AG09319 (cell line): ENCODE measurements around the gene MCL1.
"Not testable (repeated sequence)": the region's sequence is repeated elsewhere in the genome, so short reads cannot be mapped to it uniquely, and the experiment has no call there.

Source experiments
- DNase-seq: peaks from one replicate; pipeline ENCODE4 v3.0.0-alpha.2; 2010; ENCODE audit warnings: low read depth; ENCODE audit errors: extremely low read depth
- TF ChIP-seq, protein P1 (sequence below): IDR thresholded peaks from 2 replicates; pipeline ENCODE4 v1.5.1; 2011; ENCODE audit warnings: low read depth, mild to moderate bottlenecking, inconsistent platforms, low read length, moderate library complexity

Gene MCL1

DNA sequence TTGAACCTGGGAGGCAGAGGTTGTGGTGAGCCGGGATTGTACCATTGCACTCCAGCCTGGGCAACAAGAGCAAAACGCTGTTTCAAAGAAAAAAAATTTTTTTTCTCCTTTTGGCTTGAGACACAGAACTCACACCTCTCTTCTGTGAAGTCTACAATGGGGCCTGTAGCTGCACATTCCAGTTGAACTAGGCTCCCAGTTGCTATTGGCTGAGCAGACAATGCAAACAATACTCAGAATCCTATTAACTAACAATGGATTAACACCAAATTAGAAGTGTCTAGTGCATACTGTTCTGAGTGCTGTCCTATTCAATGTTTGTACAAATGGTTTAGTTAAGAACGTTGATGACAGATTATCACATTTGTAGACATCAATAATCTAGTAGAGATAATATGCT is 17.6 kb upstream of the MCL1 start:
- TF ChIP-seq, protein P1, sequence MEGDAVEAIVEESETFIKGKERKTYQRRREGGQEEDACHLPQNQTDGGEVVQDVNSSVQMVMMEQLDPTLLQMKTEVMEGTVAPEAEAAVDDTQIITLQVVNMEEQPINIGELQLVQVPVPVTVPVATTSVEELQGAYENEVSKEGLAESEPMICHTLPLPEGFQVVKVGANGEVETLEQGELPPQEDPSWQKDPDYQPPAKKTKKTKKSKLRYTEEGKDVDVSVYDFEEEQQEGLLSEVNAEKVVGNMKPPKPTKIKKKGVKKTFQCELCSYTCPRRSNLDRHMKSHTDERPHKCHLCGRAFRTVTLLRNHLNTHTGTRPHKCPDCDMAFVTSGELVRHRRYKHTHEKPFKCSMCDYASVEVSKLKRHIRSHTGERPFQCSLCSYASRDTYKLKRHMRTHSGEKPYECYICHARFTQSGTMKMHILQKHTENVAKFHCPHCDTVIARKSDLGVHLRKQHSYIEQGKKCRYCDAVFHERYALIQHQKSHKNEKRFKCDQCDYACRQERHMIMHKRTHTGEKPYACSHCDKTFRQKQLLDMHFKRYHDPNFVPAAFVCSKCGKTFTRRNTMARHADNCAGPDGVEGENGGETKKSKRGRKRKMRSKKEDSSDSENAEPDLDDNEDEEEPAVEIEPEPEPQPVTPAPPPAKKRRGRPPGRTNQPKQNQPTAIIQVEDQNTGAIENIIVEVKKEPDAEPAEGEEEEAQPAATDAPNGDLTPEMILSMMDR: no peak

DNA sequence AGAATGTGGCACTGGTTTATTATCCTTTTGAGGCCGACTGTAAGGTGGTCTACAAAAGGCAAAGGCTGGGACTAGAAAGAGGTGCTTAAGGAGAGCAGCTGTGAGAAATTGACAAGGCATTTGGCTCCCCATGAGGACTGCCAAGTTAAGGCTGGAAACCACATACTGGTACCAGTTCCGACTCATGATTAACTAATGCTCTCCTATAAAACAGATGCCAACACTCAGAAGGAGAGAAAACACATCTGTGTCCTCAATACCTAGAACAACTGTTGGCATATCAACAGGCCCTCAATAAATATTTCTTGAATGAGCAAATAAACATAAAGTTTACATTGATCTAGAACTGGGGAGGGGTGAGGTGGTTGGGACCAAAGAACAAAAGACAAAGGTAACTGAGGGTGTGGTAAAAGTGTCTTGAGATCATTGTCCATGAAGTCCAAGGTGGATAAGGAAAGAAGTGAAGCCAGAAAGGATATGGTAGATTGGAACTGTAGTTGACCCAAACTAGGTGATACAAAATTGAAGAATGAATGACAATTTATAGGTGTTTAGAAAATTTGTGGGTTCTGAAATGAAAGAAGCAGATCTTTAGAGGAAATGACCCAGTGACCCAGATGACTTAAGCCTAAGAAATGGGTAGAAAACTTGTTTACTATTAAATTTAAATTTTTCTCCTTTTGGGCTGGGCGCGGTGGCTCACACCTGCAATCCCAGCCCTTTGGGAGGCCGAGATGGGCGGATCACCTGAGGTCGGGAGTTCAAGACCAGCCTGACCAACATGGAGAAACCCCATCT is 16.9 kb upstream of the MCL1 start:
- DNase-seq: no peak
- TF ChIP-seq, protein P1: no peak

More for the DNA sequence above, 17.6 kb upstream of the MCL1 start:
- DNase-seq: no peak

DNA sequence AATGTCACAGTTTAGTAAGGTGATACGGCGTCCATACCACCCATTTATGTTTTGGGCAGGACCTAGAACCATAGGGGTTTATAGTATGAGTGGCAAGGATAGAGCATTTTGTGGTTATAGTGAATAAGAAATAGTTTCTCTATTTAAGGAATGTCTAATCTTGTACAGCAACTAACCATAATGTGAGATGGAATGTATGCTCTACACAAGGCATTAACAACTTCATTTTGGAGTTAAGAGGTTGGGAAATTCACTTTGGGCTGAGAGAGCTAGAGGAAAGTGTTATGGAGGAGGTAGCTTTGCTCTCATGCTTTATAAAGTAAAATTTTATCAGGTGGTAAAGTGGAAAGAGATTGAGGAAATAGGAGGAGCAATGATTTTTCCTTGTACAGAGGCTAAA is 3.0 kb upstream of the MCL1 start:
- DNase-seq: no peak
- TF ChIP-seq, protein P1: no peak

DNA sequence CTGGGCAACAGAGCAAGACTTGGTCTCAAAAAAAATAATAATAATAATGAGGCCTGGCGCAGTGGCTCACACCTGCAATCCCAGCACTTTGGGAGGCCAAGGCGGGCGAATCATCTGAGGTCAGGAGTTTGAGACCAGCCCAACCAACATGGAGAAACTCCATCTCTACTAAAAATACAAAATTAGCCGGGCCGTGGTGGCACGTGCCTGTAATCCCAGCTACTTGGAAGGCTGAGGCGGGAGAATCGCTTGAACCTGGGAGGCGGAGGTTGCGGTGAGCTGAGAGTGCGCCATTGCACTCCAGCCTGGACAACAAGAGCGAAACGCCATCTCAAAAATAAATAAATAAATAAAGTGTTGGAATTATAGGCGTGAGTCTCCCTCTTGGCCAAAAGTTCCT is 2.6 kb upstream of the MCL1 start:
- DNase-seq: not testable (repeated sequence)

DNA sequence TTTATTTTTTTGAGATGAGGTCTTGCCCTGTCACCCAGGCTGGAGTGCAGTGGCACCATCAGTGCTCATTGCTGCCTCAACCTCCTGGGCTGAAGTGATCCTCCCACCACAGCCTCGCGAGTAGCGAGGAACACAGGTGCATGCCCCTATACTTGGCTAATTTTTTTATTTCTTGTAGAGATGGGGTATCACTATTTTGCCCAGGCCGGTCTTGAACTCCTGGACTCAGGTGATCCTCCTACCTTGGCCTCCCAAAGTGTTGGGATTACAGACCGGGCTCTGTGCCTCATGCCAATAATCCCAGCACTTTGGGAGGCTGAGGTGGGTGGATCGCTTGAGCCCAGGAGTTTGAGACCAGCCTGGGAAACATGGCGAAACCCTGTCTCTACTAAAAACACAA is 2.0 kb upstream of the MCL1 start:
- not testable (repeated sequence) for DNase-seq

DNA sequence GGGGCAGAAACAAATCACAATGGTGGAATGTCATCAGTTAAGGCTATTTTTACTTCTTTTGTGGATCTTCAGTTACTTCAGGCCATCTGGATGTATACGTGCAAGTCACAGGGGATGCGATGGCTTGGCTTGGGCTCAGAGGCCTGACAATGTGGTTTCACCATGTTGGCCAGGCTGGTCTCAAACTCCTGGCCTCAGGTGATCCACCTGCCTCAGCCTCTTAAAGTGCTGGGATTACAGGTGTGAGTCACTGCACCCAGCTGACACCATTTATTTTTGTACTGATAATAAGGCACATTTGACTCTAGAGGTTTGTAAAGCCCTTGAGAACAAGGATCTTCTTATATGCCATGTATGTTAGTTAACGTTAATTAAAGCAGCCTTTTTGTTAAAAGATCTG is 1.6 kb upstream of the MCL1 start:
- not testable (repeated sequence) for DNase-seq

DNA sequence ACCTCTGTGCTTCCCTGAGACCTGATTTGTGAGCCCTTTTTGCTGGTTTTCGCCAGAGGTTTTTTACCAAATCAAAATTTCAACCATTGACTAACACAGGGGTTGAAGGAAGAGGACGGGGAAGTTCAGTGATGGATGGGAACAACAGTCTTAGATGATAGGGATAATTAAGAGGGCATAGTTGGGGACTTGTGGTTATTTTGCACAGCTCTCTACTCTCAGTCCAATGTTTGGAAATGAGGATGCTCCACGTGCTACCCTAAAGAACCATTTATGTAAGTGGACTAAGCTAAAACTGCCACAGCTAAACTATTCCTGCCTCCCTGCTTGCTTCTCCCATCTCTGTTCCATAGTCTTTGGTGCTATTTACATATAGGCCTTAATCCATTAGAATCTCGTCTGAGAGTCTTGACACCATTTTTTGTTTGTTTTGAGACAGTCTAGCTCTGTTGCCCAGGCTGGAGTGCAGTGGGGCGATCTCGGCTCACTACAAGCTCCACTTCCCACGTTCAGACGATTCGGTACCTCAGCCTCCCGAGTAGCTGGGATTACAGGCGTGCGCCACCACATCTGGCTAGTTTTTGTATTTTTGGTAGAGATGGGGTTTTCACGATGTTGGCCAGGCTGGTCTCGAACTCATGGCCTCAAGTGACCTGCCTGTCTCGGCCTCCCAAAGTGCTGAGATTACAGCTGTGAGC is 684 bp upstream of the MCL1 start:
- TF ChIP-seq, protein P1: no peak
- DNase-seq: no peak

DNA sequence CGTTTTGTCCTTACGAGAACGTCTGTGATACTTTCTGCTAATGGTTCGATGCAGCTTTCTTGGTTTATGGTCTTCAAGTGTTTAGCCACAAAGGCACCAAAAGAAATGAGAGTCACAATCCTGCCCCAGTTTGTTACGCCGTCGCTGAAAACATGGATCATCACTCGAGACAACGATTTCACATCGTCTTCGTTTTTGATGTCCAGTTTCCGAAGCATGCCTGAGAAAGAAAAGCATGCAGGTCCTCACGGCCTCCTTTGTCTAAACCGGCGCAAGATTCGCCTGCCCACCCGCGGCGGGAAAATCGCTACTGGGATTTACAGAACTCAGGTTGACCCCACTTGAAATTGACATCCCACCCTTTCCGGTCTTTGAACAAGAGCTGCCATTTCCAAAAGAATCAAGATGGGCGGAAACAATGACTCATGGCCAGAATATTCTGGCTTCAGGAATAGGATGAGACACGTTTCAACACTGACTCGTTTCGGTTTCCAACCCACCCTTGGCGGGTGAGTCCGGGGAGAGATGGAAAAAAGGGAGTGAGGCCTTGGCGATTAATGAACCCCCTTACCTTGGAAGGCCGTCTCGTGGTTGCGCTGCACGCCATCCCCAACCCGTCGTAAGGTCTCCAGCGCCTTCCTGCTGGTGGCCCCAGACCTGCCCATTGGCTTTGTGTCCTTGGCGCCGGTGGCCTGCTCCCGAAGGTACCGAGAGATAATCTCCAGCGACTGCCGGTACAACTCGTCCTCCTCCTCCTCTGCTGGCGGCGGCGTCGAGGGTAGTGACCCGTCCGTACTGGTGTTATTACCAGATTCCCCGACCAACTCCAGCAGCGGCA is 919 bp downstream of the MCL1 start:
- no peak for DNase-seq
- TF ChIP-seq, protein P1: no peak
